Measurements from ENCODE around the gene NEUROD2. TPM values are rescaled to one million over a fixed set of nuclear protein-coding genes. Genes with fewer than 3 reads are reported as not detected.

NEUROD2 gene
- total and polyA plus RNA-seq, 10 of the 15 experiments (the other 5 are each of a cell fraction or from before 2014, with no cell fraction given): not detected

GRCh38 chr17:39627047-39627711 is 19.5 kb upstream of the NEUROD2 start:
- RAD21 ChIA-PET (ENCODE audit: unreplicated experiment): no interaction called here
- no peak overlapping the region for H2AFZ ChIP-seq (ENCODE audit: control insufficient read depth, low read depth, low read length)
- no peak for FAIRE-seq
- SMC1A ChIA-PET (ENCODE audit: uncharacterized antibody, unreplicated experiment): interaction anchor here (0.6 kb wide), 1 partner anchor 76 kb away, joined by 3 read pairs; no protein-coding TSS in a partner anchor
- no TSS peak for BruUV-seq (replicated peaks)
- H3K4me3 ChIP-seq: no peak overlapping the region
- ATAC-seq: no peak
- 51% methylated on average over 21 of the region's 72 CpGs for WGBS (ENCODE audit: insufficient coverage, insufficient replicate concordance, low lambda C conversion rate, missing lambda C conversion rate)
- intact Hi-C loops (cut with micrococcal nuclease; ENCODE audit: unreplicated experiment): no loop called here
- POLR2A ChIA-PET: no interaction called here
- H3K36me3 ChIP-seq (ENCODE audit: control insufficient read depth in 2 of 2, insufficient read depth in 2 of 2, low read length in 1 of 2): no peaks in the 10 kb centered on the region
- in situ Hi-C loops (cut with MboI): no loop called here
- H3K9ac ChIP-seq (ENCODE audit: control insufficient read depth, insufficient read depth, low read length): no peak overlapping the region
- H3K27me3 ChIP-seq (replicated peaks in 1 of 2; ENCODE audit: control insufficient read depth in 2 of 2, insufficient read depth in 2 of 2, low read length in 1 of 2): peaks cover 7 to 8% of the 10 kb centered on the region in 2 experiments
- DNase-seq (ENCODE audit: low read depth, low spot score): no peak
- TF ChIP-seq ZNF592 (IDR thresholded peaks at IDR 0.05) (no peak), SMAD5 (IDR thresholded peaks at IDR 0.05; ENCODE audit: low read depth) (no peak)
- CTCF ChIA-PET: interaction anchor here (1.2 kb wide), 1 partner anchor 27 kb away, joined by 9 read pairs; no protein-coding TSS in a partner anchor
- H3K4me2 ChIP-seq (ENCODE audit: control insufficient read depth, insufficient read depth): no peak overlapping the region
- no peaks in the 10 kb centered on the region for H4K20me1 ChIP-seq (ENCODE audit: control insufficient read depth, insufficient read depth)
- no peaks in the 10 kb centered on the region for H3K79me2 ChIP-seq (ENCODE audit: control insufficient read depth, insufficient read depth, low read length)
- H3K27ac ChIP-seq (ENCODE audit: control insufficient read depth, insufficient read depth): no peak overlapping the region
- H3K9me3 ChIP-seq (replicated peaks; ENCODE audit: control insufficient read depth, insufficient read depth, low read length): no peaks in the 10 kb centered on the region
- H3K4me1 ChIP-seq (ENCODE audit: control insufficient read depth, insufficient read depth, low read length): peaks cover 3% of the 10 kb centered on the region

All from GM12878 (cell line).